ENCODE measurements around the gene RAD52.

The RAD52 gene

GRCh38 chr12:880656-881055 is 68.8 kb downstream of the RAD52 start:
- CTCF ChIA-PET = interaction anchor here (1.0 kb wide), 1 partner anchor 18 kb away, joined by 3 read pairs; no protein-coding TSS in a partner anchor
- DNase-seq (ENCODE audit: extremely low spot score) = no peak
- TF ChIP-seq CTCF (IDR thresholded peaks at IDR 0.05; ENCODE audit: control extremely low read depth, extremely low read depth, low read depth, missing control alignments) = no peak
- POLR2A ChIA-PET = no interaction called here

- DNase-seq (ENCODE audit: extremely low spot score) = no peak
- TF ChIP-seq CTCF (IDR thresholded peaks at IDR 0.05; ENCODE audit: control extremely low read depth, extremely low read depth, low read depth, missing control alignments) = no peak
- POLR2A ChIA-PET = no interaction called here
- CTCF ChIA-PET = interaction anchor here (1.0 kb wide), 1 partner anchor 14 kb away, joined by 4 read pairs; no protein-coding TSS in a partner anchor
Measured at GRCh38 chr12:879641-880040, 69.9 kb downstream of the RAD52 start.

- ChIA-PET CTCF (interaction anchor here (0.9 to 2.1 kb wide), 9 partner anchors 11 to 304 kb away, joined by 3 to 8 read pairs (median 4); no protein-coding TSS in a partner anchor), POLR2A (no interaction called here)
- no peak for DNase-seq (ENCODE audit: extremely low spot score)
- TF ChIP-seq CTCF (IDR thresholded peaks at IDR 0.05; ENCODE audit: control extremely low read depth, extremely low read depth, low read depth, missing control alignments) = no peak
Measured at GRCh38 chr12:873954-874353, 75.5 kb downstream of the RAD52 start.

- no peak for TF ChIP-seq CTCF (IDR thresholded peaks at IDR 0.05; ENCODE audit: control extremely low read depth, extremely low read depth, low read depth, missing control alignments)
- ChIA-PET POLR2A (no interaction called here), CTCF (interaction anchor here (1.1 to 1.9 kb wide), 4 partner anchors 8 to 295 kb away, joined by 3 to 5 read pairs (median 4); no protein-coding TSS in a partner anchor)
- no peak for DNase-seq (ENCODE audit: extremely low spot score)
Measured at GRCh38 chr12:870378-870777, 79.1 kb downstream of the RAD52 start.

GRCh38 chr12:868722-869121 is 80.8 kb downstream of the RAD52 start:
- no peak for TF ChIP-seq CTCF (IDR thresholded peaks at IDR 0.05; ENCODE audit: control extremely low read depth, extremely low read depth, low read depth, missing control alignments)
- CTCF ChIA-PET = interaction anchor here (0.8 to 1.2 kb wide), 2 partner anchors 91 to 299 kb away, joined by 3 read pairs; no protein-coding TSS in a partner anchor
- POLR2A ChIA-PET = no interaction called here
- no peak for DNase-seq (ENCODE audit: extremely low spot score)

GRCh38 chr12:867905-868304 is 81.6 kb downstream of the RAD52 start:
- ChIA-PET CTCF (interaction anchor here (0.8 to 1.2 kb wide), 2 partner anchors 91 to 298 kb away, joined by 3 read pairs; no protein-coding TSS in a partner anchor), POLR2A (no interaction called here)
- no peak for DNase-seq (ENCODE audit: extremely low spot score)
- no peak for TF ChIP-seq CTCF (IDR thresholded peaks at IDR 0.05; ENCODE audit: control extremely low read depth, extremely low read depth, low read depth, missing control alignments)
